ENCODE data around the gene EXD3. TPM values are rescaled to one million over a fixed set of nuclear protein-coding genes. Genes with fewer than 3 reads are reported as not detected.

EXD3 gene
- total and polyA plus RNA-seq, 9 of the 15 experiments (the other 6 are each of a cell fraction or from before 2014, with no cell fraction given): 0.29 to 12.5 (median 3.9) TPM

DNA sequence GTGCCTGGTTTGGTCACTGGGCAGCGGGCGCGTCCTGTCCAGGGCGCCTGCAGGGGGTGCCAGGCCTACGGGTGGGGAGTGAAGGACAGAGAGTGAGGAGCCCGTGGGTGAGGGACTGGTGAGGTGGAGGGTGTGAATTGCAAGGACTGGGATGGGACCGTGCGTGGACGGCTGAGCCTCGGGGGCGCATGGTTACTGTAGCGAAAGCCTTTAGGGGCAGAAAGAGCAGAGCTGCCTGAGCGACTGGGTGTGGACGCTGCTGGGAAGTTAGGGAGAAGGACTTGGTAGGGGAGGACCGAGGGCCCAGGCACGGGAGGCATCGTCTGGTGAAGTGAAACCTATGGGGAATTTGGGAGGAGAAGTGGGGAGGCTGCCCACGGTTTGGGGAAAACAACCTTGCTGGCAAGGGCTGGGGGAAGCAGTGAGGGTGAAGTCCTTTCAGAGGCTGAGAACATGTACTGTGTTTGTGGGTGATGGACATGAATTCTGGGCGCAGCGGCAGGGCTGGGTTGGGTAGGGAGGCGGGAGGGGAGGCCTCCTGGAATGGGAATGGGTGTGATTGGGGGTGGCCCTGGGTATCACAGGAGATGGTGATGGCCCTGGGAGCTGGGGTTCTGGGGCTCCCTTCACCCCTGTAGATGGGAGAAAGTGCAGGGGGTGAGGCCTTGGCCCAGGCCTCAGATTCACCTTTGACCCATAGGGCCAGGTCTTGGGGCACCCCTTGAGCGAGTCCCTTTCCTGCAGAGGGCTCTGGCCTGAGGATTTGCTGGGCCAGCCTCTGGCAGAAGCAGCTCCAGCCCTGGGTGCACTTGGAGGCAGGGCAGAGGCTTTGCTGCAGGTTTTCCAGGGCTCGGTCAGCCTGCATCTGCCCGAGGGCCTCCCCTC is 147.1 kb downstream of the EXD3 start (continued):
- TF ChIP-seq, protein P1, sequence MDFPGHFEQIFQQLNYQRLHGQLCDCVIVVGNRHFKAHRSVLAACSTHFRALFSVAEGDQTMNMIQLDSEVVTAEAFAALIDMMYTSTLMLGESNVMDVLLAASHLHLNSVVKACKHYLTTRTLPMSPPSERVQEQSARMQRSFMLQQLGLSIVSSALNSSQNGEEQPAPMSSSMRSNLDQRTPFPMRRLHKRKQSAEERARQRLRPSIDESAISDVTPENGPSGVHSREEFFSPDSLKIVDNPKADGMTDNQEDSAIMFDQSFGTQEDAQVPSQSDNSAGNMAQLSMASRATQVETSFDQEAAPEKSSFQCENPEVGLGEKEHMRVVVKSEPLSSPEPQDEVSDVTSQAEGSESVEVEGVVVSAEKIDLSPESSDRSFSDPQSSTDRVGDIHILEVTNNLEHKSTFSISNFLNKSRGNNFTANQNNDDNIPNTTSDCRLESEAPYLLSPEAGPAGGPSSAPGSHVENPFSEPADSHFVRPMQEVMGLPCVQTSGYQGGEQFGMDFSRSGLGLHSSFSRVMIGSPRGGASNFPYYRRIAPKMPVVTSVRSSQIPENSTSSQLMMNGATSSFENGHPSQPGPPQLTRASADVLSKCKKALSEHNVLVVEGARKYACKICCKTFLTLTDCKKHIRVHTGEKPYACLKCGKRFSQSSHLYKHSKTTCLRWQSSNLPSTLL (IDR thresholded peaks at IDR 0.05): no peak
- TF ChIP-seq RBM25 (IDR thresholded peaks at IDR 0.05; ENCODE audit: low read depth, low read length, severe bottlenecking): no peak
- no peak for TF ChIP-seq ZNF280A (IDR thresholded peaks at IDR 0.05; ENCODE audit: low read depth, partially characterized antibody)
- TF ChIP-seq ZBTB43 (CRISPR knock-in tag; IDR thresholded peaks at IDR 0.05): no peak
- TF ChIP-seq ZNF444 (CRISPR knock-in tag; IDR thresholded peaks at IDR 0.05): no peak
- TF ChIP-seq ZBTB9 (CRISPR knock-in tag; IDR thresholded peaks at IDR 0.05): no peak
- TF ChIP-seq GTF3C2 (IDR thresholded peaks at IDR 0.05; ENCODE audit: borderline replicate concordance, extremely low read depth, insufficient read length): no peak
- no peak for TF ChIP-seq ZNF3 (CRISPR knock-in tag; IDR thresholded peaks at IDR 0.05)
- TF ChIP-seq RCOR1 (IDR thresholded peaks at IDR 0.05; ENCODE audit: borderline replicate concordance in 1 of 2, low read depth in 2 of 2, low read length in 2 of 2): no peak
- no peak for TF ChIP-seq ZNF778 (CRISPR knock-in tag; IDR thresholded peaks at IDR 0.05)
- TF ChIP-seq NR2C1 (IDR thresholded peaks at IDR 0.05): no peak; the same call in 1 of the 2 replicates
- 0 out of 2 replicates have a peak, but pooled peaks have one; percentile 45 for TF ChIP-seq NR2C1 (tag; IDR thresholded peaks at IDR 0.05)
- TF ChIP-seq RBFOX2 (IDR thresholded peaks at IDR 0.05; ENCODE audit: low read depth, low read length): peak; percentile 41
